HL-60 (cell line): Measurements from ENCODE around the gene ALKBH5.

Experiments used
- POLR2AphosphoS5 ChIP-seq: IDR thresholded peaks from 2 replicates; pipeline ENCODE4 v1.6.1; 2012; ENCODE audit warnings: low read depth
- SPI1 ChIP-seq: IDR thresholded peaks from 2 replicates; pipeline ENCODE4 v1.6.1; 2012; ENCODE audit warnings: low read depth, mild to moderate bottlenecking, borderline replicate concordance
- TF ChIP-seq, protein P1 (sequence below): IDR thresholded peaks from one replicate; pipeline ENCODE4 v1.5.1; 2011; ENCODE audit warnings: low read length, control low read depth, inconsistent platforms; ENCODE audit not compliant: insufficient read depth

GRCh38 chr17:18184143-18185031, 759 bp downstream of the ALKBH5 start:
- no peak; the same call in 1 of the 2 replicates for TF ChIP-seq POLR2AphosphoS5
- TF ChIP-seq, protein P1, sequence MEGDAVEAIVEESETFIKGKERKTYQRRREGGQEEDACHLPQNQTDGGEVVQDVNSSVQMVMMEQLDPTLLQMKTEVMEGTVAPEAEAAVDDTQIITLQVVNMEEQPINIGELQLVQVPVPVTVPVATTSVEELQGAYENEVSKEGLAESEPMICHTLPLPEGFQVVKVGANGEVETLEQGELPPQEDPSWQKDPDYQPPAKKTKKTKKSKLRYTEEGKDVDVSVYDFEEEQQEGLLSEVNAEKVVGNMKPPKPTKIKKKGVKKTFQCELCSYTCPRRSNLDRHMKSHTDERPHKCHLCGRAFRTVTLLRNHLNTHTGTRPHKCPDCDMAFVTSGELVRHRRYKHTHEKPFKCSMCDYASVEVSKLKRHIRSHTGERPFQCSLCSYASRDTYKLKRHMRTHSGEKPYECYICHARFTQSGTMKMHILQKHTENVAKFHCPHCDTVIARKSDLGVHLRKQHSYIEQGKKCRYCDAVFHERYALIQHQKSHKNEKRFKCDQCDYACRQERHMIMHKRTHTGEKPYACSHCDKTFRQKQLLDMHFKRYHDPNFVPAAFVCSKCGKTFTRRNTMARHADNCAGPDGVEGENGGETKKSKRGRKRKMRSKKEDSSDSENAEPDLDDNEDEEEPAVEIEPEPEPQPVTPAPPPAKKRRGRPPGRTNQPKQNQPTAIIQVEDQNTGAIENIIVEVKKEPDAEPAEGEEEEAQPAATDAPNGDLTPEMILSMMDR, result no peak
- TF ChIP-seq SPI1, result no peak
